GM12864 (cell line): ENCODE results near the gene CDH12.
"Not testable (repeated sequence)": the region's sequence is repeated elsewhere in the genome, so short reads cannot be mapped to it uniquely, and the experiment has no call there.

Experiments
- DNase-seq: peaks from one replicate; pipeline ENCODE4 v3.0.0-alpha.2; 2011; ENCODE audit warnings: low read depth
- H3K4me3 ChIP-seq: 2 replicates; pipeline ENCODE4 v1.5.1; 2011; ENCODE audit warnings: mild to moderate bottlenecking, low read depth, low read length, control low read depth
- TF ChIP-seq, protein P1 (sequence below): IDR thresholded peaks from 2 replicates; pipeline ENCODE4 v1.5.1; 2011; ENCODE audit warnings: low read depth, mild to moderate bottlenecking, moderate library complexity, low read length, control low read depth, inconsistent platforms; ENCODE audit errors: missing control alignments

The CDH12 gene

DNA sequence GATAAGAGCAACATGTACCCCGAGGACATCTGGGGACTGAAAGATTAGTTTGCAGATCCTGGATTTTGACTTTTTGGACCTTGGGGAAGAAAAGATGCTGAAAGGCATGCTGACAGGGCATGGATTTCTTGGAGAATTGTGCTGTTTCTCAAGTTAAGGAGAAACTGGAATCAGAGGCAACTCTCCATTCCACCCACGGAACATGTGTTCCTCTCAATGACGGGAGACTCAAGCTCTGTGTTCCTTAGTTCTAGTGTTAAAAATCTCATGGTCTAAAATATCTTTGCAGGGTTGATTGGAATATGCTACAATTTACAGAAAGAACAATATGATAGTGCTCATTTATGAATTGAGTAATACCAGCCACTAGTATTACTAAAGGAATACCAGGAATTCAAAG, 34.4 kb upstream of the CDH12 start:
- no peak overlapping the region for H3K4me3 ChIP-seq
- TF ChIP-seq, protein P1, sequence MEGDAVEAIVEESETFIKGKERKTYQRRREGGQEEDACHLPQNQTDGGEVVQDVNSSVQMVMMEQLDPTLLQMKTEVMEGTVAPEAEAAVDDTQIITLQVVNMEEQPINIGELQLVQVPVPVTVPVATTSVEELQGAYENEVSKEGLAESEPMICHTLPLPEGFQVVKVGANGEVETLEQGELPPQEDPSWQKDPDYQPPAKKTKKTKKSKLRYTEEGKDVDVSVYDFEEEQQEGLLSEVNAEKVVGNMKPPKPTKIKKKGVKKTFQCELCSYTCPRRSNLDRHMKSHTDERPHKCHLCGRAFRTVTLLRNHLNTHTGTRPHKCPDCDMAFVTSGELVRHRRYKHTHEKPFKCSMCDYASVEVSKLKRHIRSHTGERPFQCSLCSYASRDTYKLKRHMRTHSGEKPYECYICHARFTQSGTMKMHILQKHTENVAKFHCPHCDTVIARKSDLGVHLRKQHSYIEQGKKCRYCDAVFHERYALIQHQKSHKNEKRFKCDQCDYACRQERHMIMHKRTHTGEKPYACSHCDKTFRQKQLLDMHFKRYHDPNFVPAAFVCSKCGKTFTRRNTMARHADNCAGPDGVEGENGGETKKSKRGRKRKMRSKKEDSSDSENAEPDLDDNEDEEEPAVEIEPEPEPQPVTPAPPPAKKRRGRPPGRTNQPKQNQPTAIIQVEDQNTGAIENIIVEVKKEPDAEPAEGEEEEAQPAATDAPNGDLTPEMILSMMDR = no peak
- no peak for DNase-seq

DNA sequence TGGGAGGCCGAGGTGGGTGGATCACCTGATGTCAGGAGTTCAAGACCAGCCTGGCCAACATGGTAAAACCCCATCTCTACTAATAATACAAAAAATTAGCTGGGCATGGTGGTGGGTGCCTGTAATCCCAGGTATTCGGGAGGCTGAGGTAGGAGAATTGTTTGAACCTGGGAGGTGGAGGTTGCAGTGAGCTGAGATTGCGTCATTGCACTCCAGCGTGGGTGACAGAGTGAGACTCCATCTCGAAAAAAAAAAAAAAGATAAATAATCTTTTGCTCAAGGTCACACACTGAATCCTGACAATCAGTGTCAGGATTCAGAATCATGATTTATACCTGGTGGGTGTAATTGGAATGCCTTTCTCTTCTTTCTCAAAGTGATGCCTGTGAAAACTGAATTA, 5.8 kb upstream of the CDH12 start:
- H3K4me3 ChIP-seq, DNase-seq: not testable (repeated sequence)

DNA sequence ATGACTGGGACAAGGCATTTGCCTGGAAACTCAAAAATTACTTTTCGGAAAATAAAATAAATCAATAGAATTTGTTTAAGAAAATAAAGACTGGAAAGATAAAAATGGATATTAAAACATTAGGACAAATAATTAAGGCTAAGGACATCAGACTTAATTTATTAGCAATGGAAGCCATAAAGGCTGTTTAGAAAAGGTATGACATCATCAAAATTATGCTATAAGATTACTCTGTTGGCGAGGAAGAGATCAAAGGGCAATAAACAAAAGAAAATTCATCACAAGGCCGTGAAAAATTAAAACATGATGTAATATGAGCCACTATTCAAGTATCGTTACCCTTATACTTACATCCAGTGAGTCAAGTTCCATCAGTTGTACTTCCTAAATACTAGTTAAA, 2.7 kb upstream of the CDH12 start:
- H3K4me3 ChIP-seq = no peak overlapping the region
- TF ChIP-seq, protein P1 = no peak
- no peak for DNase-seq

DNA sequence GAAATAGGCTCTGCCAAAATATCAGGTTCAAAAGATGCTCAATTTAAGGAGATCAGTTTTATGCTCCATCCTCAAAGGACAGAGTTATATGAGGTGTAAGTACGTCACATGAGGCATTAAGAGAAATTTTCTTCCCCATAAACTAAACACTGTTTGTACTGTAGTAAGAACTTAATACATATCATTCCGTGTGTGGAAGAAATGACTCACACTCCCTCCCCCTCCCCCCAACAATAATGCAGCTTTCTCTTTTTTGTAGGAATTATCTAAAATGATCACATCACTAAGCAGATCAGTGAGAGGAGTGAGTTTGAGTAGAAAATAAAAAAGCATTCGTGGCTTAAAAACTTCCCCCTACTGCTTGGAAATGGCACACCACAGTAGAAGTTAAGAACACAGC, 2.2 kb downstream of the CDH12 start:
- H3K4me3 ChIP-seq = no peak overlapping the region
- no peak for DNase-seq
- TF ChIP-seq, protein P1 = no peak

DNA sequence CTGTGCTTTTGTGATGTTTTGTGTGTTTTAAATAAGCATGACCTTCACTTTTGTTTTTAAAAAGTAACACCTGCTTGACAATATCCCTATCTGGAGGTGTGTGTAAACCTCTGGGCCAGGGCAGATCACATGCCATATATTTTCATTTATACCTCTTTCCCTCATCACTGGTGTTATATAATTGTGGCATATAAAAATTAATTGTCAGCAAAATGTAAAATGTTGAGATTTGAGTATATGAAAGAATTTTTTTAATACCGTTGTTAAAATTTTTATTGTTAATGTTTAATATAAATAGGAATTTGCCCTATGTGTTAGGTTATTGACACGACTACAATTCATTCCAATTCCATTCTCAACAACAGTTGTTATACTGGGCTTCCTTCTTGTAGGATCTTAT, 6.5 kb downstream of the CDH12 start:
- TF ChIP-seq, protein P1 = no peak
- no peak for DNase-seq
- no peak overlapping the region for H3K4me3 ChIP-seq

DNA sequence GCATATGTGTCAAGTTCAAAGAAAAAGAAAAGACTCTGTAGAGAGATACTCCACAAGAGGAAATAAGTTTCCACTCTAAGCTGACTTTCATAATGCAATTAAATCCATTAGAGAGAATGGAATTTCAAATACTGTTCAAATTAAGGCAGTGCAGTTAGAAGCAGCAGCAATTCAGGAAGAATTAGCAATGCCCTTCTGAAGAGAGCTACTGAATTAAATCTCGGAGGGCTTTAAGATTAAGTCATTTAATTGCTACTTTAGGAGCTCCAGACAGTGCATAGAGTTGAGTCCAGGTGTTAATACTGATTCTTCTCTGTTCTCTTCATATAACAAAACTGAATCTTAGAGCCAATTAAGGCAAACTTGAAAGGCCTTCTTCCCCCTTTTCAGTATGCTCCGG, 8.5 kb downstream of the CDH12 start:
- no peak for DNase-seq
- no peak overlapping the region for H3K4me3 ChIP-seq
- TF ChIP-seq, protein P1 = no peak

DNA sequence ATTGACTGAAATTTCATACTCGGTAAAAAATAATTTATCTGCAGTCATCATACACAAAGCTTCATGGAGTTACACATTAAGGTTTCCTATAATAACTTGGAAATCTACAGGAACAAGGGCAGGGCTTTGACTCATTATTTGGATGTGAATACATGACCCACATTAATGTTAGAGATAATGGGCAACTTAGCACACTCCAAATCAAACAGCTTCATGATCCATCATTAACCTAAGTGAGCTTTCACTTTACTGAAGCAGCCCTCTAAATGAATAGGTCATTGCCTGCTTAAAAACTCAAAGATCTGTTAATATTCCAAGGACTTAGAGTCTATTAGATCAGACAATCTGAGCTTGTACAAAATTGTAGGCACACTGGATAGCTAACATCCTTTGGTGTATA, 9.0 kb downstream of the CDH12 start:
- H3K4me3 ChIP-seq = no peak overlapping the region
- TF ChIP-seq, protein P1 = no peak
- DNase-seq = no peak

DNA sequence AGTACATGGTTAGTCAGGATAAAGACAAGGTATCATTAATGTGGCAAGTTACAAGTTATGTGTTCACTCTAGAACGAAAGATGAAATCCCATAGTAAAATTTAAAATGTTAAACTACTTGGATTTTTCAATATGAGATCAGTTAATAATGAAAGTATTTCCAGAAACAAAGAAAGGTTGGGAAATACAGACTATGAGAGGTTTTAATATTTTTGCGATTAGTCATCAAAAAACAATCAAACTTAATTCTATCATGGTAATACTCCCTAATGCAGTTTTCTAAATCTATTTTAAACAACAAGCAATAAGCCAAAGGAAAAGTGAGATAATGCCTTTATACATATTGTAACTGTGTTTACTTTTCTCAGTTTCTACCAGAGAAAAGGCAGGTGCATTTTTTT, 10.6 kb downstream of the CDH12 start:
- no peak for DNase-seq
- TF ChIP-seq, protein P1 = no peak
- no peak overlapping the region for H3K4me3 ChIP-seq
